Stomach (tissue), 4 donors: ENCODE measurements around the gene TPST1.

Source experiments
- CTCF ChIP-seq, 7 experiments: fragments of 450-650 bp in 4 of 7; fragments of 200-600 bp in 3 of 7; sonication (generic) in 3 of 7; IDR thresholded peaks; one replicate each; pipeline ENCODE4 v1.5.1; 2016 to 2019; ENCODE audit warnings: antibody characterized with exemption in 7 of 7, control low read depth in 2 of 7, mild to moderate bottlenecking in 1 of 7
- EP300 ChIP-seq: sonication (generic); formaldehyde crosslinking; IDR thresholded peaks from one replicate; pipeline ENCODE4 v1.6.1; 2017; ENCODE audit warnings: antibody characterized with exemption
- POLR2A ChIP-seq, 4 donors: fragments of 450-650 bp; IDR thresholded peaks; one replicate each; pipeline ENCODE4 v1.6.1; 2016; ENCODE audit warnings: antibody characterized with exemption in 4 of 4, control low read depth in 2 of 4, mild to moderate bottlenecking in 1 of 4, moderate library complexity in 1 of 4
- POLR2AphosphoS5 ChIP-seq, 3 donors: sonication (generic); formaldehyde crosslinking; IDR thresholded peaks; one replicate each; pipeline ENCODE4 v1.6.1; 2016; ENCODE audit warnings: antibody characterized with exemption in 3 of 3

- TF ChIP-seq CTCF (IDR thresholded peaks at IDR 0.05) (no peak), POLR2A (IDR thresholded peaks at IDR 0.05) (no peak), POLR2AphosphoS5 (IDR thresholded peaks at IDR 0.05) (no peak), EP300 (no peak)
These were observed 114.4 kb downstream of the TPST1 start for GRCh38 chr7:66319407-66319979.
